Activated effector memory CD4-positive, alpha-beta T cell treated with anti-CD3 and anti-CD28 coated beads, Interleukin-2, amount 50 U/mL, for 16 hours (primary cell): Measurements from ENCODE around the gene KSR2.
"Not testable (repeated sequence)": the region's sequence is repeated elsewhere in the genome, so short reads cannot be mapped to it uniquely, and the experiment has no call there.

Source experiments
- DNase-seq: peaks from one replicate; pipeline ENCODE4 v3.0.0-alpha.2; 2020

Gene KSR2

GRCh38 chr12:117680312-117680711, 288.5 kb downstream of the KSR2 start:
- DNase-seq = no peak

DNA sequence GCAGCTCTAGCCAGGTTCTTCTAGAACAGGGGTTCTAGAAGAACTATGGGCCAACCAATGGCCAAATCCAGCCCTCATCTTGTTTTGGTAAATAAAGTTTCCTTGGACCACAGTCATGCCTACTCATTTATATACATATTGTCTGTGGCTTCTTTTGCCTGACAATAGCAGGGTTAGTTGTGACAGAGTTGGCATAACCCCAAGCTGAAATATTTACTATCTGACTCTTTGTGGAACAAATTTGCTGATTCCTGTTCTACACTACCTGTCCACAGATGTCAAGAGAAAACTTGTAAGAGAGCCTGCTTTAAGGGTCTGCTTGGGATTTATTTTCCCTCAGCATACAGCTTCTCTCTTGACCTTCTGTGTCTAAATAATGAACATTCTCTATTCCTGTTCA, 289.0 kb downstream of the KSR2 start:
- no peak for DNase-seq

DNA sequence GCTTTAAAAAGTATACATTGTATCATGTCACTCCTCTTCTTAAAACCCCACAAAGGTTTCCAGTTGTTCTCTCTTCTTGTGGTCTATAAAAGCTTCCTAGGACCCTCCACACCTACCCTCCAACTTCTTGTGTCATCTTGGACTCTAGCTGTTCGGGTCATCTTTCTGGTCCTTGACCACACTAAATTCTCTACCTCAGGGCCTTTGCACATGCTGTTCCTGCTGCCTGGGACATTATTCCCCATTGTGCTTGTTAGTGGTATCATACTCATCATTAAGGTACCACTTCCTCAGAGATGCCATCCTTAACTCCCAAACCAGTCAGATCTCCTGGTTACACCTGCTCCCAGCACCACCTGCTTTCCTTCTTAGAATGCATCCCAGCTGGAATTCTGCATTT, 294.0 kb downstream of the KSR2 start:
- DNase-seq = no peak

GRCh38 chr12:117674313-117674712, 294.5 kb downstream of the KSR2 start:
- DNase-seq = no peak

DNA sequence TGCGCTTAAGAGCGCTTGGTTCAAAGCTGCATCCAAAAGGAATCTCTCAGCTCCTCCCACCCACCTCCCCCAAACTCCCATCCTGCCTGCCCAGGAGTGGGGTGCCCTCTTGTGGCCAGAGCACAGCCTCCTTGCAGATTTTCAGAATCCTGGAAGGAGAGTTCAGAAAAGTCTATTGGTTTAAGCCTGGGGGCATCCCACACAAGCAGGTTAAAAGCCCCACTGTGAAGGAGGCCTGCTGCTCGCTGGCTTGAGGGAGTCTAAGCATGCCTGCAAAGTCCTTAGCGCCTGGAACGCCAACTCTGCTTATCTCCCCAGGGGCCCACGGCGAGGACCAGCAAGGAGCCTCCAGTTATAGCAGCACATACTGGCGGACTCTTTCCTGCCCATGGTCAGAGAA, 297.1 kb downstream of the KSR2 start:
- DNase-seq = no peak

DNA sequence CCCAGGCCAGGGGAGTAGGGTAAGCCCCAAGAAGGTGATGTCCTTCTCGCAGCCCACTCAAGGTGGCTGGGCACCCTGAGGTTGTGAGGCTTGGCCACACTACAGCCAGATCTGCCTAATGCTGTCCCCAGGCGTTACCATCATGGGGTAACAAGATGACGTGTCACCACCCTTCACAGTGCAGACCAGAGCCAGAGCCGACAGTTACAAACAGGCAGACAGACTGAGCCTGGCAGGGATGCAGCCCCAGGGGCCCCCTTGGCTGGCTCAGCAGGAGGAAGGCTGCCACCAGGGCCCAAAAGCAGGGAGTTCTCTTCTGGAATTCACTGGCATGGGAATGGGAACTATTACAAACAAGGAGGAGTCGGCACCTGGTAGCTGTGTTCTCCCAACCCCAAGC, 304.6 kb downstream of the KSR2 start:
- DNase-seq = no peak

GRCh38 chr12:117662620-117663395, 306.0 kb downstream of the KSR2 start:
- no peak for DNase-seq

DNA sequence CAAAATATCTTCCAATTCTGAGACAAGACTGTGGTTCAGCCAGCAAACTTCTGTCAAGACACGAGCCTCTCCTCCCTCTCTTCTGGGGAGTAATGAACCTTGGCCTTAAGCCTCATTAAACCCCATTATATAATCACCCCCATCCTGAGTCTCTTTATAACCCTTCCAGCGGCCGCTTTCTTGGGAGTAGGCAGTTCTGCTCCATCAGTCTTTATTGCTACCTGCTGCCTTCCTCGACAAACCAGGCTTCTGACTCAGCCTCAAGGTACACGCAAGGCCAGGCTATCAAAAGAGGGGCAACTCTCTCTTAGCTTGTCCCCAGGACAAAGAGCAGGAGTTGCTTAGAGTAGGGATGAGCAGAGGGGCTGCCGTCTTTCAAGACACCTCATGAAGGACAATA, 306.6 kb downstream of the KSR2 start:
- DNase-seq = no peak

GRCh38 chr12:117661471-117661870, 307.3 kb downstream of the KSR2 start:
- no peak for DNase-seq

DNA sequence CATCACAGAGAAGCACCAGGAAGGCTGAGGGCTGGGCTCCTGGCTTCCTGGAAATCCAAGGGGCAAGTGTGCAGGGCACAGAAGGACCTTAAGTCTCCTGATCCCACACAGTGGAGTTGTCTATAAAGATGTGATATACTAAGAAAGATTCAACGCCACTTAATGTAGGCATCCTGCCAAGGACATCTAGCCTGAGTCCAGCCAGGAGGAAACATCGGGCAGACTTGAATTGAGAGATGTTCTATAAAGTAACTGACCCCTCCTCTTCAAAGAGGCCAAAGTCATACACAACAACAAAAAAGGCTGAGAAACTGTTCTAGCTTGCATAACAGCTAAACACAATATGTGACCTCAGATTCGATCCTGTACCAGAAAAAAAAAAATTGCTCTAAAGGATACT, 307.9 kb downstream of the KSR2 start:
- DNase-seq = no peak

DNA sequence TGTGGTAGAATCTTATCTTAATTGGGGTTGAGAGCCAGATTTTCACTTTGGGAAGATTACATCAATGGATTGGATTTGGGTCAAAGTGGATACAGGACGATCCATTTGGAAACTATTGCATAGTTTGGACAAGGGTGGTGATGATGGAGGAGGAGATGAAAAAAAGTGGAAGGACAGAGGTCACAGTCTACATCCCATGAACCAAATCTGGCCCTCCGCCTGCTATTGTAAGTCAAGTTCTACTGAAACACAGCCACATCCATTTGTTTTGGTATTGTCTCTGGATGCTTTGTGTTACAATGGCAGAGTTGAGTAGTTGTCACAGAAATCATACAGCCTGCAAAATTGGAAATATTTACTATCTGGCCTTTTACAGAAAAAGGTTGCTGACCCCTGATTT, 310.6 kb downstream of the KSR2 start:
- DNase-seq = no peak

DNA sequence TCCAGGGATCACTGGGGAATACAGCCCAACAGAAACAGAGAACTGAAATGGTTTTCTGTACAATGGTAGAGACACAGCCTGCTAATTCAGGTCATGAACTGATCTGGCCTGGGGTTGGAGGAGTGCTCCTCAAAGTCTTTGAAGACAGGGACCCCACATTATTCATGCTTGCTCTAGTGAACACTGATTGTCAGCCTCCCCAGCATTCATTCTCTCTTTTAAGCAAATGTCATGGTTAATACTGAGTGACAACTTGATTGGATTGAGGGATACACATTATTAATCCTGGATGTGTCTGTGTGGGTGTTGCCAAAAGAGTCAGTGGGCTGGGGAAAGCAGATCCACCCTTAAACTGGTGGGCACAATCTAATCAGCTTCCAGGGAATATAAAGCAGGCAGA, 319.0 kb downstream of the KSR2 start:
- DNase-seq = no peak

DNA sequence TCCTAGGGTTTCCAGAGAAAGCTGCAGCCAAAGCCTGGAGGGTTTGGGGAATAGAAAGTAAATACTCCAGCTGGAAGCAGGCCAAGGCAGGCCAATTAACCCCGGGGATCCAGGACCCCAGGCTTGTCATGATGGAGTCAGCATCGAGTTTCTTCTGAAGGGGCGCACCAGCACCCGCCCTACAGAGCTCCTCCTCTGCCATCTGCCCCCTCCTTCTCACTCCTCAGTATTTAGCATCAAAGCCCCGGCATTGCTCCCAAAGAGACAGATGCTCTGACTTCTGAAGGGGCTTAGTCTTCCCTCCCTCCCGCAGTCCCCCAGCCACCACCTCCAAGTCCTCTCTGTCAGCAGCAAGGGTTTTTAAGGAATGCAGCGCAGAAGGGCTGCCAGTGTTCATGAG, 322.3 kb downstream of the KSR2 start:
- no peak for DNase-seq

DNA sequence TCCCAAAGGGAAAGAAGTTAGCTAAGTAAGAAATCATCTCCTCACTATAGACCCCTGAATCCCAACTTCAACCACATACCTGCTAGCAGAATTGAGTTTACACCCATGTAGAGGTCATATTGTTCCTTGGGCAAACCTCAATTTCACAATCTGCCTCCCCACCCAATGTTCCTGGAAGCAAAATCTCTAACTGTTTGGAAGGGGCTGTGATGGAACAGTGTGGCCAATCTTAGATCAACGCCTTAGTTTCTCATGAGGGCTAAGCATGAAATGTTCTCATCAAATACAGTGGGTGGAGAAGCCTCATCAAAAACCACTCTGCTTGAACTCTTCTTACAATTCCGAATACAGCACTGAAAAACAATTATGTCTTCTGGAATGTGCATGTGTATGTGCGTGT, 323.3 kb downstream of the KSR2 start:
- no peak for DNase-seq

GRCh38 chr12:117643971-117644370, 324.8 kb downstream of the KSR2 start:
- no peak for DNase-seq

- no peak for DNase-seq
Observed at GRCh38 chr12:117641885-117642284, 326.9 kb downstream of the KSR2 start.

DNA sequence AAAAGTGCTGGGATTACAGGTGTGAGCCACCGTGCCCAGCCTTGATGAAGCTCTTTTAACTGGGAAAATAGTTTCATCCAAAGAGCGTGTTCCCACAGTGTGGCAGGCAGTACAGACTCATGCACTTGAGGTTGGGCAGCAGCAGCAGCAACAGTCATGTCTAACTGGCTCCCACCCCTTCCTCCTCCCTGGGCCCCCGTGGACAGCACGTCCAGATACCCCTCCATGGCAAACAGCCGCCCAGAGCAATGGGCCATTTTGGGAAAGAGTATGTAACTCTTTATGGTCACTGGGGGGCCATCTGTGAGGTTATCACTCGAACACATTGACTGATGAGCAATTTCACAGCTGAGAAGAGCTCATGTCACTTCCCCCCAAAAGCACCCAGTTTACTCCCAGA, 328.3 kb downstream of the KSR2 start:
- no peak for DNase-seq

GRCh38 chr12:117629454-117629853, 339.3 kb downstream of the KSR2 start:
- no peak for DNase-seq

DNA sequence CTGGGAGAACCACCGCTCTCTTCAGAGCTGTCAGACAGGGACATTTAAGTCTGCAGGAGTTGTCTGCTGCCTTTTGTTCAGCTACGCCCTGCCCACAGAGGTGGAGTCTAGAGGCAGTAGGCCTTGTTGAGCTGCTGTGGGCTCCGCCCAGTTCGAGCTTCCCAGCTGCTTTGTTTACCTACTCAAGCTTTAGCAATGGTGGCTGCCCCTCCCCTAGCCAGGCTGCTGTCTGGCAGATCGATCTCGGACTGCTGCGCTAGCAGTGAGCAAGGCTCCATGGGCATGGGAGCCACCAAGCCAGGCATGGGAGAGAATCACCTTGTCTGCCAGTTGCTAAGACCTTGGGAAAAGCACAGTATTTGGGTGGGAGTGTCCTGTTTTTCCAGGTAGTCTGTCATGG, 340.1 kb downstream of the KSR2 start:
- DNase-seq = not testable (repeated sequence)

DNA sequence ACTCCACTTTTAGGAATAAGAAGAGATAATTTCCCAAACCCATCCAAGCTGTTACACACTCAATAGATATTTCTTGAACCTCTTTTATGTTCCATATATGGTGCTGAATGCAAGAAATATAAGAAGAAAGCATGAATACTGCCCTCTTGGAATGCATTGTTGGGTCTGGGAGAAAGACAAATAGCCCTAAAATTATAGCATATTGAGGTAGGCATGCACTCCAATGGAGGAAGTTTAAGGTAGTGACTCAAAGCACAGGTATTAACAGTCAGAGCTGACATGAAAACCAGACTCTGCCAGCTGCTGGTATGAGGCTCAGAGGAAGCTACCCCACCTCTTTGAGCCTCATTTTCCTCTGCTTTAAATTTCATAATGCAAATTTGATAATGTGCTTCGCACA, 346.0 kb downstream of the KSR2 start:
- DNase-seq = no peak

DNA sequence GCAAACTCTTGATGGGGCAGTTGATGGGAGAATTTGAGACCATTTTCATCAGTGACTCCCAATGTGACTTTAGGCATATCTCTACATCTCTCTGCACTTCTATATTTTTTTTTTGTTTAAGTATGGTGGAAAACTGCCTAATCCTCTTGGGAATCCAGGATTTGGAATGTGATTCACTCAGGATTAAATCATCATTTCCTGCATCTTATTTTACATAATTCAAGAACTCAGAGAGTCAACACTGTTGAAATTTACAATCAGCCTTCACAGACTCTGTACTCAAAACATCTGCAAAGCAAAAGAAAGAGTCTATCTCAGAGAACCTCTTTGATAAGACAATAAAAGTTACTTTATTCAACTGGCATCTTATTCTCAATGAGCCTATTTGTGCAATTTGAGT, 346.7 kb downstream of the KSR2 start:
- no peak for DNase-seq

DNA sequence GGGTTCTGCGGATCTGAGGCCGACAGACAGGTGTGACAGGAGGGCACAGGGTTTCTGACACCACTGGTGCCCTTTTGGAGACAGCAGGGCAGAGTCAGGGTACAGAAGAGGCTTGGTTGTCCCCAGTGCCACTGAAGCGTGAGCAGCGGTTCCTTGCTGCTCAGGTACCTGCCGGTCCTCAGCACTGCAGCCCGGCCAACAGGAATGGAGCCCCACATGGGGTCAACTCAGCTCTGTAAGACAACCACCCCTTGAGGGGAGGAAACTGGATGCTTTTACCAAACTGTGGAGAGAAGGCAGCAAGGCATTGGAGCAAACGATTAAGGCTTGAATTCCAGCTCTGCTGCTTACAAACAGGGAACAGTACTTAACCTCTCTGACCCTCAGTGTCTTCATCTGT, 361.0 kb downstream of the KSR2 start:
- no peak for DNase-seq

DNA sequence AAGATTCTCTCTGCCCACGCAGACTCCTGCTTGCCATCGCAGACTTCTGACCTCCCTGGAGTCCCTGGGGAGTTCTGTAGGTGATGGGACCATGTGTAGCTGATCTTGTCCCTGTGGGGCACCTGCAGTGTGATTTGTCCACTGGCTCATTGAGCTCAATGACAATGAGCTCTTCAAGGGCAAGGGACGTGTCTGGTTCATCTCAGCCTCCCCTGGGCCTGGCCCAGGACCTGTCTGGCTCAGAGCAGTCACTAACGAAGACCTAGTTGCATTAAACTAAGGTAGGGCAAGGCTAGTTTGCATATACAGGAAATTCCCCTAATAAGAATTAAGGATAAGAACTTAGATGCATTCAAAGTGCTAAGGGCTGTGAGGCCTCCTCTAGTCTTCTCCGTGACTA, 361.8 kb downstream of the KSR2 start:
- no peak for DNase-seq

DNA sequence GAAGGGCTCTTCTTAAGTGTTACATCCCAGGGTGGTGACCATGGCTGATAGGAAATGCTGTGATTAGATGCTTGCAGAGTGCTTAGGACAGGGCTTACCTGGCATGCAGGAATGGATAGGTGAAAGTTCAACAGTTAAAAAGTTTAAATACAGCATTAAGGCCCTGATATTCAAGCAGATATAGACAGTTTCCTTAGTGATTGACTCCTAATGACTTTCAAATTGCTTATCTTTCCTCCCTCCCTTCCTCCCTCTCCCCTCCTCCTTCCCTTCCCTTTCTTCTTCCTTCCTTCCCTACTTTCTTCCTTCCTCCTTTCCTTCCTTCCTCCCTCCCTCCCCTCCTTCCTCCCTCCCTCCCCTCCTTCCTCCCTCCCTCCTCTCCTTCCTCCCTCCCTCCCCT, 362.8 kb downstream of the KSR2 start:
- no peak for DNase-seq

DNA sequence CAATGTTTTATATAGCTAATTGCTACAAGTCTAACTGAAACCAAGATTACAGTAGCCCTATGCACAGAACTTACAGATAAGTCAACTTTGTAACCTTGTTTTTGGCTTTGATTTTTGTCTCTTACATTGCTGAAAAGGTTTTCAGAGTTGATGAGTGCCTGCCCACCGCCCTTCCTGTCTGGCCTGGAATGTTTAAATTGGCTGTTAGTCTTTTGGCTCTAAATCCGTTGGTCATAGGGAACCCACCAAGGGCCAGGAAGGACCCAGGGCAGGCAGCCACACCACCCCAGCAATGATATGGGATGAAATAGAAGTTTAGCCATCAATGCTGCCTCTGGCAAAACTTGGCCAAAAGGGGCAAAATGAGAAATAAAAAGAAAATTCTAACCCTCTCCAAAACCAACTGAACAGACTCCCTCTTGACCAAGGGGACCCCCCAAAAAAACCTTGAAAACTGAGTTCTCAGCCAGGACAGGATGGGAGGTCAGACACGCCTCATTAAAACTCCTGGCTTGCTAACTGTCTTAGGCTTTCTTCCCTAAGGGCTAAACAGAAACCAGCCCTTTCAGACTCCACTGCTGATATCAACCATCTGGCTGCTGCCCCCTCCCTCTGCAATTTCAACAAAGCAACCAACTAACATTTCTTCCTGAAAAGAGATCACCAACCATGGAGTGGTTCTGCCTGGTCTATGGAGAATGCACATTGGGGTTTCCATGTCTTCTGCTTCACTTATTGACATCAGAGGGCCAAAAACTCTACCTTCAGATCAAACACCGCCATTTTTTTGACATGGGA, 365.3 kb downstream of the KSR2 start:
- no peak for DNase-seq
